GM12801 (cell line): ENCODE data around the gene COL4A3.

Experiments
- TF ChIP-seq, protein P1 (sequence below): IDR thresholded peaks from one replicate; pipeline ENCODE4 v1.5.1; 2011; ENCODE audit warnings: control low read depth; ENCODE audit not compliant: insufficient read length; ENCODE audit errors: extremely low read depth

Gene COL4A3

DNA sequence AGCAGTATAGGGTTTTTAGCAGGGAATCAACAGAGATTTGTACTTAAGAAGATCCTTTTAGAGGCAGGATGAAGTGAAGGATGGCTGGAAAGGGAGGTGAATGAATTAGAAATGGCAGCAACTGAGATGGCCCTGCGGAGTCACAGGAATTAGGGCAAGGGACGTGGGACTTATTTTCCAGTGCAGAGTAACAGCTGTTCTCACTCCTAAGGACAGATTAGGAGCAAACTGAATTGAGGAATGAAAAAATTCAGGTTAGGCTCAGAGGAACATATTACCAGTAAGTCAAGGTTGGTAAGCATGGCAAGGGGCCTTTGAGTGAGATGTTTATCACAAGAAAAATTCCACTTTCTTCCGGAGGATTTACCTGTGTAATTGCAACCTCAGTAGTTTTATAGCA lies 34.4 kb downstream of the COL4A3 start:
- TF ChIP-seq, protein P1, sequence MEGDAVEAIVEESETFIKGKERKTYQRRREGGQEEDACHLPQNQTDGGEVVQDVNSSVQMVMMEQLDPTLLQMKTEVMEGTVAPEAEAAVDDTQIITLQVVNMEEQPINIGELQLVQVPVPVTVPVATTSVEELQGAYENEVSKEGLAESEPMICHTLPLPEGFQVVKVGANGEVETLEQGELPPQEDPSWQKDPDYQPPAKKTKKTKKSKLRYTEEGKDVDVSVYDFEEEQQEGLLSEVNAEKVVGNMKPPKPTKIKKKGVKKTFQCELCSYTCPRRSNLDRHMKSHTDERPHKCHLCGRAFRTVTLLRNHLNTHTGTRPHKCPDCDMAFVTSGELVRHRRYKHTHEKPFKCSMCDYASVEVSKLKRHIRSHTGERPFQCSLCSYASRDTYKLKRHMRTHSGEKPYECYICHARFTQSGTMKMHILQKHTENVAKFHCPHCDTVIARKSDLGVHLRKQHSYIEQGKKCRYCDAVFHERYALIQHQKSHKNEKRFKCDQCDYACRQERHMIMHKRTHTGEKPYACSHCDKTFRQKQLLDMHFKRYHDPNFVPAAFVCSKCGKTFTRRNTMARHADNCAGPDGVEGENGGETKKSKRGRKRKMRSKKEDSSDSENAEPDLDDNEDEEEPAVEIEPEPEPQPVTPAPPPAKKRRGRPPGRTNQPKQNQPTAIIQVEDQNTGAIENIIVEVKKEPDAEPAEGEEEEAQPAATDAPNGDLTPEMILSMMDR, result no peak

DNA sequence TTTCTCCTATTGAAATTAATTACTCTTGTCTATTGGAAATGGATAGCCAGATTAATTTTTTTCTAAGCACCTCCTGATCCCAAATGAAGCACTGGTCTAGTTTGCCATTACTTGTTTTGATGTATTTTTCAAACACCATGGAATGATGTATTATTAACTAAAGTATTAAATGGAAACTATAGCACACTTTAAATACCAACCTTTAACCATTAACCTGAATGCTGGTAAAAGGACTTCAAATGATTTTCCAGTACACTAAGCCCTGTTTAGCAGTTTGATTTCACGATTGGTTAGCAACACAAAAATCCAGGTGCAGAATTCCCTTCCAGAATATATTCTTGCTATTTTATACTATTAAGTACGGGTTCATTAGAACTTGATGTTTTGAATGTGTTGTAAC lies 37.3 kb downstream of the COL4A3 start:
- TF ChIP-seq, protein P1, result no peak

DNA sequence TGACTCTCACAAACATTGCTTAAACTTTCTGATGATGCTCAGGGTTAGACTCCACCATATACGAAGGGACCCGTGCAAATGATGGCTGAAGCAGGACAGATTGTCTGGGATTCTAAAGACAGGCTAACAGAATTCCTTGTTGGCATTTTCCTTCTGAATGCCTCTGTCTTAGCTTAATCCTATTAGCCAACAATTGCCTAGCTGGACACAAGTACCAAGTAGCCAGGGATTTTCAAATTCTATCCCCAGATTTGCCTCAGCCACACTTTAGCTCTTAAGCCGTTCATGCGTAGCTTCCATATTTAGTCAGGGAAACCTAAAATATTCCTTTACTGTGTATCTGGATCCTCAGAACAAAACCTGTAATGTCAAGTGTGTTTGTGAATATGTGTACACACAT lies 40.0 kb downstream of the COL4A3 start:
- TF ChIP-seq, protein P1, result no peak

DNA sequence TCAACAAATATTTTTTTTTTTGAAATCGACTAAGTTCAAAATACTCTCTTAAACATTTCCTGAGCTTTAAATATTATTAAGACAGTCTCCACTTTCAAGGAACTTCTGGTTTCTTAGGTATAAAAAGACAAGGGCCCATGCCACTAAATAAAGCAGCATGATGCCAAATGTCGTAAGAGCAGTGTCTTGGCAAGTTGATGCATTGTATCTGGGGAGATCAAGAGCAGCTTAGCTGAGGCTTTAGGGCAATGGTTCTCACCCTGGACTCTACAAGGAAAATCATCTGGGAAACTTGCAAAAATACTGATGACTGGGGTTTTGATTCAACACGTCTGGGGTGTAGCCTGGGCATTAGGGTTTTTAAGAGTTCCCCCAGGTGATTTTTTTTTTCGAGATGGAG lies 41.3 kb downstream of the COL4A3 start:
- TF ChIP-seq, protein P1, result no peak

DNA sequence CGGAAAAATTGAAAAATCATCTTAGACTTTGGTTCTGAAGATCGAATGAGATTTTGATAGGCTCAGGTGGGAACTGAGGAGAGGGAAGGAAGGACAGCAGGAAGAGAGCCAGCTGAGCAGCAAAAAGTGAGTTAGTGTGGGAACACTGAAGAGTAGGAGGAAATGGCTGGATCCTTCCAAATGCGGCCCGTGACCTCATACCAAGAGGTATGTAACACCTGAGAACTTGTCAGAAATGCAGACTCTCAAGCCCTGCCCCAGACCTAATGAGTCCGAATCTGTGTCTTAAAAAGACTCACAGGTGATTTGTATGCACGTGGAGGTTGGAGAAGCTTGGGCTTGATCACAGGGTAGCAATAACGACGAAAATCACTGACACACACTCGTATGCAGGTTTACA lies 42.0 kb downstream of the COL4A3 start:
- TF ChIP-seq, protein P1, result no peak

DNA sequence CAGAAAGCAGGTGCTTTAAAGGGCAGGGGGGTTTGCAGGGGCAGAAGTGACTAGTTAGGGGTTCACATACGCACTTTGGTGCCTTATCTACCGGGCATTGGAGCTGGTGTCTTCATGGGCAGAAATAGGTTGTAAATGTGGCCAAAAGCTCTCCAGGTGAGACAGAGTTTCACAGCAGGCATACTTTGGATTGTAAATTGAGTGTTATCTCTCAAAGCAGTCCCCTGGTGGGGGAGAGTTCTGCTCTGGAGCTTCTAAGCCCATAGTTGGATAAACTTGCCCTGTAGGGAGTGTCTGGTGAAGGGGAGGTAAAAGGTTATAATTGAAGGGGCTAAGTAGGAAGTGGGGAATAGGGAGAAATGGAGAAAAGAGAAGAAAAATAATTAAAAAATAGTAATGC lies 43.1 kb downstream of the COL4A3 start:
- TF ChIP-seq, protein P1, result no peak

DNA sequence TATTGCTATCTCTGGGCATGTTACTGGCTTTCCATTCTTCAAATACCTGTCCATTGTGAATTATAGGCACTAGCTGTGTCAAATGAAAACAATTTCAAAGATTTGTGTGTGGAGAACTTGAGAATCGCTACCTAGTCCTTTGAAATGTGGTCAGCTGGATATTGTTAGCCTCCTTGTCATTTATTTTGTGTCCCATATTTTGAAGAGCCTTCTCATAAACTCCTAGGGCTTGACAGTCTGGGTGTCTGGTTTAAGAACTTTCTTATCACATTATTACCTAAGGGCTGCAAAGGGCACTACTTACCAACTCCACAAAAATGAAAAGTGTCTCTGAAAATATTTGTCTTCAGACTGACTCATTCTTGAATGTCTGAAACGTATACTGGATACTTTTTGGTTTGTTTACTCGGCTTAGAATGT lies 50.2 kb downstream of the COL4A3 start:
- TF ChIP-seq, protein P1, result no peak
